GM13977 (cell line): ENCODE data around the gene HLA-DPB1.

Source experiments
- DNase-seq: peaks from one replicate; pipeline ENCODE4 v3.0.0; 2012; ENCODE audit warnings: low spot score
- in situ Hi-C: fragments of 300-500 bp; cut with MboI; formaldehyde crosslinking; loops from one replicate; pipeline ENCODE4 v1.12.0; 2022; ENCODE audit warnings: low sequenced_read_pairs, low pct_unique_long_range_greater_than_20kb, mixed read lengths, inconsistent platforms; ENCODE audit not compliant: unreplicated experiment
- TF ChIP-seq, protein P1 (sequence below): IDR thresholded peaks from 2 replicates; pipeline ENCODE4 v1.5.1; 2012; ENCODE audit warnings: mild to moderate bottlenecking, control low read depth; ENCODE audit not compliant: insufficient read depth; ENCODE audit errors: extremely low read depth, missing control alignments

The HLA-DPB1 gene

GRCh38 chr6:33075568-33076405 lies at the start of gene HLA-DPB1:
Gene HLA-DPB1 (plus strand): TSS chr6:33075990. CDS start chr6:33076042, 52 bp downstream.
- peak; percentile 88 for DNase-seq
- in situ Hi-C loops, result no loop called here
- TF ChIP-seq, protein P1, sequence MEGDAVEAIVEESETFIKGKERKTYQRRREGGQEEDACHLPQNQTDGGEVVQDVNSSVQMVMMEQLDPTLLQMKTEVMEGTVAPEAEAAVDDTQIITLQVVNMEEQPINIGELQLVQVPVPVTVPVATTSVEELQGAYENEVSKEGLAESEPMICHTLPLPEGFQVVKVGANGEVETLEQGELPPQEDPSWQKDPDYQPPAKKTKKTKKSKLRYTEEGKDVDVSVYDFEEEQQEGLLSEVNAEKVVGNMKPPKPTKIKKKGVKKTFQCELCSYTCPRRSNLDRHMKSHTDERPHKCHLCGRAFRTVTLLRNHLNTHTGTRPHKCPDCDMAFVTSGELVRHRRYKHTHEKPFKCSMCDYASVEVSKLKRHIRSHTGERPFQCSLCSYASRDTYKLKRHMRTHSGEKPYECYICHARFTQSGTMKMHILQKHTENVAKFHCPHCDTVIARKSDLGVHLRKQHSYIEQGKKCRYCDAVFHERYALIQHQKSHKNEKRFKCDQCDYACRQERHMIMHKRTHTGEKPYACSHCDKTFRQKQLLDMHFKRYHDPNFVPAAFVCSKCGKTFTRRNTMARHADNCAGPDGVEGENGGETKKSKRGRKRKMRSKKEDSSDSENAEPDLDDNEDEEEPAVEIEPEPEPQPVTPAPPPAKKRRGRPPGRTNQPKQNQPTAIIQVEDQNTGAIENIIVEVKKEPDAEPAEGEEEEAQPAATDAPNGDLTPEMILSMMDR, result no peak

- in situ Hi-C loops, result no loop called here
- DNase-seq, result peak; percentile 2
Observed at GRCh38 chr6:33028220-33028849, 47.5 kb upstream of the HLA-DPB1 start.

DNA sequence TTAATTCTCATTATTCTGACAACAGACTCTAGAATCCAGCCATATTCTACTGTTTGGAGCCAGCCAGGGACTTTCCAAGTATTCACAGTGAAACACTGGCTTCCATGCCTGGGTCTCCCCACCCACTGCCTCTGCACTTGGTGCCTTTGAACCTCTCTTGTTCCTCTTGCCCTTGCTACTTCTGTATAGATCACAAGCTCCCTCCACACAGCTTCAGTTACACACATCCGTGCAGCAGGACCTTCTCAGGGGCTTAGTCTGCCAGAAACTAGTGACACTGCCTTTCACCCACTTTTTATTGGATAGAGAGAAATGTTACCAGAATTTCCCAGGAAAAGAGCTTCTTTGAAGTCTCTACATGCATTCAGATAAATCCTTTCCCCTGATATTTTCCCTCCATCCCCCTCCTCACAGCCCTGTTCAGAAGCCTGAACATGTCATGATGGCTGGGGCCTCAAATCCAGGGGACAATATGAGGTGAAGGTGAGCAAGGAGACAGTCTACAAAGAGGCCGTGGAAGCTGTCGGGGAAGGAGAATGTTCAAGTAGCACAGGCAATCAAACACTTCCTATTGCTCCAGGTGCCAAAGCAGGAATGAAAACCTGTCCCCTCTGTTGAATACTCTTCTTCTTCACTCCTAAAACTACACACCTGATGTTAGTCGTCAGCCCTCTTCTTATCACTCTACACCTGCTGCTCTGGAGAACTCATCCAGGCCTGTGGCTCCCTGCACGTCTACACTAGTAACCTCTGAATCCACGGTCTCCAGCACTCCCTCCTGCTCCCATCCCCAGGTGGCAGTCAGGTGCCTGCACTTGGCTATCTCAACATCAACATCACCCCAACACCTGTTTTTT lies 46.2 kb upstream of the HLA-DPB1 start:
- in situ Hi-C loops, result no loop called here
- peak; percentile 65 for DNase-seq

More at GRCh38 chr6:33028220-33028849, 47.5 kb upstream of the HLA-DPB1 start:
- TF ChIP-seq, protein P1, result no peak

GRCh38 chr6:33030245-33030644 lies 45.5 kb upstream of the HLA-DPB1 start:
- DNase-seq, result no peak
- in situ Hi-C loops, result no loop called here
- TF ChIP-seq, protein P1, result no peak

More for the DNA sequence above, 46.2 kb upstream of the HLA-DPB1 start:
- TF ChIP-seq, protein P1, result no peak

GRCh38 chr6:33034554-33034953 lies 41.2 kb upstream of the HLA-DPB1 start:
- DNase-seq, result no peak
- TF ChIP-seq, protein P1, result no peak
- in situ Hi-C loops, result no loop called here

DNA sequence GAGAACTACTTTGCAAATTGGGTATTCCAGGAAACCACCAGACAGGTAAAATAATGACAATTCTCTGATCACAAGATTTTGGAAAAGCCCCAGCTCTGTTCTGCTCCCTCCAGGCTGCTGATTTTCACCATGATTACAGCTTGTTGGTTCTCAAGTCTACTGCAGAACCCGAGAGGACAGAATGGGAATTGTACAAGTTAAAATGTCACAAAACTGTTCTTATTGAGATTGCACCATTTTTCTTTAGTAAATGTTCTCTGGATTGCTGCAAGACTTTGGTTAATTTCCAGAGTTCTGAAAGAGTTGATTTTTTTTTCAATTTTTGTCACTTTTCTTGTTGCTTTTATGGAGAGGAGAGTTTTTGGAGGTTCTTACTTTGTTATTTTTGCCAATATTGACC lies 39.3 kb upstream of the HLA-DPB1 start:
- in situ Hi-C loops, result no loop called here
- TF ChIP-seq, protein P1, result no peak
- DNase-seq, result no peak
